ENCODE results near the gene PODXL. TPM values are rescaled to one million over a fixed set of nuclear protein-coding genes. Genes with fewer than 3 reads are reported as not detected.

PODXL gene
- total RNA-seq, 5 donors from 2014 or later (not counting 1 experiment from before 2014, with no cell fraction given) = 0.63 to 2.6 (median 1.5) TPM

Other genes starting within 250 kb of the PODXL start
- 10 to 100 TPM; 43.9 to 63.3 (median 46.5) TPM for gene MKLN1, start 228.8 kb downstream of the PODXL start, total RNA-seq